Measurements from ENCODE around the gene DENND1B. TPM values are rescaled to one million over a fixed set of nuclear protein-coding genes. Genes with fewer than 3 reads are reported as not detected.
"Not testable (repeated sequence)": the region's sequence is repeated elsewhere in the genome, so short reads cannot be mapped to it uniquely, and the experiment has no call there.

Gene DENND1B
- total RNA-seq, 1 donor from 2014 or later, result 43.6 TPM

DNA sequence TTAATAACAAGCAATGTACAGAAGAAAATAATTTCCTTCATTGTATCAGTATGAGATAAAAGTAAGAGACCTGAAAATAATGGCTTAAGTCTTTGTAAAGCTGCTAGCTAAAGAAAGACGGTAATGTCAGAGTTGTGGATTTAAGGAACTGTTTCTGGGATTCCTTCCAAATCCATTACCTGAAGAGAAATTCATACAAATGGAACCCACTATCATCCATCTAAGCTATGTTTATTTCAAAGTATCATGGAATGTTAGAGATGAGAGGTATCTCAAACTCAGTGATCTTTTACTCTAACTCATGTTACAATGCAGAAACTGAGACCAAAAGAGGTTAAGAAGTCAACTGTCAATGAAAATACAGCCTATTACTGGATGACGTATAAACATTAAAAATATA lies 197.7 kb downstream of the DENND1B start:
- DNase-seq (ENCODE audit: low spot score in 2 of 2) (no peak), FAIRE-seq (no peak)

DNA sequence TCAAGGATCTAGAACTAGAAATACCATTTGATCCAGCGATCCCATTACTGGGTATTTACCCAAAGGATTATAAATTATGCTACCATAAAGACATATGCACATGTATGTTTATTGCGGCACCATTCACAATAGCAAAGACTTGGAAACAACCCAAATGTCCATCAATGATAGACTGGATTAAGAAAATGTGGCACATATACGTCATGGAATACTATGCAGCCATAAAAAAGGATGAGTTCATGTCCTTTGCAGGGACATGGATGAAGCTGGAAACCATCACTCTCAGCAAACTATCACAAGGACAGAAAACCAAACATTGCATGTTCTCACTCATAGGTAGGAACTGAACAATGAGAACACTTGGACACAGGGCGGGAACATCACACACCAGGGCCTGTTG lies 199.7 kb downstream of the DENND1B start:
- not testable (repeated sequence) for FAIRE-seq; DNase-seq (ENCODE audit: low spot score in 2 of 2)

DNA sequence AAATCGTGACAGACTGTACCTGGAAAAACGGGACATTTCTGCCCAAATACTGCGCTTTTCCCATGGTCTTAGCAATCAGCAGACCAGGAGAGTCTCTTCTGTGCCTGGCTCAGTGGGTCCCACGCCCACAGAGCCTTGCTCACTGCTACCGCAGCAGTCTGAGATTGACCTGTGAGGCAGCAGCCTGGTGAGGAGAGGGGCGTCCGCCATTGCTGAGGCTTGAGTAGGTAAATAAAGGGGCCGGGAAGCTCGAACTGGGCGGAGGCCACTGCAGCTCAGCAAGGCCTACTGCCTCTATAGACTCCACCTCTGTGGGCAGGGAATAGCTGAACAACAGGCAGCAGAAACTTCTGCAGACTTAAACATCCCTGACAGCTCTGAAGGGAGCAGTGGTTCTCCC lies 203.1 kb downstream of the DENND1B start:
- FAIRE-seq (no peak), DNase-seq (ENCODE audit: low spot score in 2 of 2) (no peak)

DNA sequence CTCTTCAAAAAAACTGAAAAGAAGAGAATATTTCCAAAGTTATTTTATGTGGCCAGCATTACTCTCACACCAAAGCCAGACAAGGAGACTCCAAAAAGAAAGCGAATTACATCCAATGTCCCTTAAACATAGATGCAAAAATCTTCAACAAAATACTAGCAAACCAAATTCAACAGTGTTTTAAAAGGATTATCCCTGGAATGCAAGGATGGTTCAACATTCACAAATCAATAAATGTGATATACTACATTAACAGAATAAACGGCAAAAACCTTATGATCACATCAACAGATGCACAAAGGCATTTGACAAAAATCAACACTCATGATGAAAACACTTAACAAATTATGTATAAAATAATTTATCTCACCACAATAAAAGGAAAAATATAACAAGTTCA lies 207.8 kb downstream of the DENND1B start:
- FAIRE-seq (no peak), DNase-seq (ENCODE audit: low spot score in 2 of 2) (no peak)

DNA sequence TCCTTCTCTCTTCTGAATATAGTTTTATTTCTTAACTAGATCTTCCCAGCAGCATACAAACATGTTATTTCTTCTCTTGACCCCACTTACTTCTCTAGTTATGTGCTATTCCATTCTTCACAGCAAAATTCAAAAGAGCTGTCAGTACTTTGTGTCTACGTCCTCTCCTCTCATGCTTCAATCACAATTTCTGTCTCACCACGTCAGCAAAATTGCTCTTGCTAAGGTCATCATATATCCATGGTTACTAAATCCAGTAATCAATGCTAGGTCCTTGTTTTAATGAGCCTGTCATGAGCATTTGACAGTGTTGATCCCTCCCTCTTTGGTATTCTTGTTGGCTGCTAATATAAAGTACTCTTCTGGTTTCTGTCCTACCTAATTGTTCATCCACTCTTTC lies 214.2 kb downstream of the DENND1B start:
- DNase-seq (ENCODE audit: low spot score in 2 of 2) (no peak), FAIRE-seq (no peak)

DNA sequence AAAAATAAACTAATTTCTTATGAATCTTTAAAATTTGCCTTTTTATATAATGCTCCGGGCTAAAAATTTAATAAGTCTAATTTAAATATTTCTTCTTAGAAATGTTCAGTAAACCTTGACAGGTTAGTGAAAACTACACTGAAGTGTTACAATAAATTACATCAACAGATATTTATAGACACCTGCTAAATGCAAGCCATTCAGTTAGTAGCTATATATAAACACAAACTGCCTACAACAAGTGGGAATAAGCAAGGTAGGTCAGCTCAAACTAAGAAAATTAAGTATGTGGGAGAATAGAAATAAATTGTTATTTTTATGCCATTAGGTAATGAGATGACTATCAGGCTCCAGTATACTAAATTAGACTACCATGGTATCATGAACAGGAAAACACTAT lies 215.6 kb downstream of the DENND1B start:
- DNase-seq (ENCODE audit: low spot score in 2 of 2), result no peak
- no peak for FAIRE-seq

DNA sequence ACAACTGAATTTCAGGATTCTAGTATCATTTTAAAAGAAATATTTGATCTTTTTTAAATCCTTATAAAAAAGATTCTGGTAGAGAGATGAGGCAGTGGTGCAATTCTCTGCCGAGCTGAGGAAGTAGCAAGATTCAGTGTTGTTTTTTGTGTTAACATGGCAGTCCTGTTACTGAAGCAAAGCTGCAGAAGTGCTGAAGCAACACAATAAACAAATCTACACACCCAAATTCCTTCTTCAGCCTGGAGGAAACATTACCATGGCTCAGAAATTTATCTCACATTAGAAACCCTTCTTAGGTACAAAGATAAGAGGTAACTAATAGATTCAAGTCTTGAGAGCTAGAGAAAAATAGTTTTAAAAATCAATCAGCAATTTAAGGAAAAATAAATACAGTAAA lies 216.0 kb downstream of the DENND1B start:
- FAIRE-seq, result no peak

DNA sequence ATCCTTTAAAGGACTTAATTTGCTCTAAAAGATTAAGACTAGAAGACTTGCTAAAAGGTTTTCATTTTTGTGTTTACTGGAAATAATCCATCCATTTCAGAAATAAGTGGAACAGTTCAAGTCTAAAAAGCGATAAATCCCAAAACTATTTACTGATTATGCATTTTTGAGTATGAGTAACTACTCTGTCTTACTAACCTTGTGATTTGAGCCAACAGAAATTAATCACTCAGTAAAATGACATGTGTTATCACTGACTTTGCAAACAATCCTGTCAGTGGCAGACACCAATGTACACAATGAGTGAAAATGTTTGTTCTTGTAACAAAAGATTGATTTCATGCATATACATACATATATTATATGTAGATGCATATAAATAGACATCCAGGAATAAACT lies 218.0 kb downstream of the DENND1B start:
- DNase-seq (ENCODE audit: low spot score in 2 of 2), result no peak
- FAIRE-seq, result no peak

More for the DNA sequence above, 216.0 kb downstream of the DENND1B start:
- no peak for DNase-seq (ENCODE audit: low spot score in 2 of 2)

DNA sequence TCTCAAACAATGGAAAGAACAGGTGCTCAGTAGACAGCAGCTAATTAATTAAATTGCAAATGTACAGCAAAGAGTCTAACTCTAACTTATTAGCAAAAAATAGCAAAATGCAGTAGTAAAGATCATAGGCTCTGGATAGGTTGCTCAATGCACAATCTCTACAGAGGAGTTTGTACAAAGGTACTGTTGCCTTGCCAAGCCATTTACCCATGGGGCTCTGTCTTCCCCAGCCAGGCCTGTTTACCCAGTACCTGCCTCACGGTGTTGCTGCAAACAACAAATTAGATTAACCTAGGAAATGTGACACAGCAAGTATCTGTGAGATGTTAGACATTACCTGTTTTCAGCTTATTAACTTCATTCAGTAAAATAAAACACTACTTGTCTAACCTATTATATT lies 222.0 kb downstream of the DENND1B start:
- FAIRE-seq (no peak), DNase-seq (ENCODE audit: low spot score in 2 of 2) (no peak)

DNA sequence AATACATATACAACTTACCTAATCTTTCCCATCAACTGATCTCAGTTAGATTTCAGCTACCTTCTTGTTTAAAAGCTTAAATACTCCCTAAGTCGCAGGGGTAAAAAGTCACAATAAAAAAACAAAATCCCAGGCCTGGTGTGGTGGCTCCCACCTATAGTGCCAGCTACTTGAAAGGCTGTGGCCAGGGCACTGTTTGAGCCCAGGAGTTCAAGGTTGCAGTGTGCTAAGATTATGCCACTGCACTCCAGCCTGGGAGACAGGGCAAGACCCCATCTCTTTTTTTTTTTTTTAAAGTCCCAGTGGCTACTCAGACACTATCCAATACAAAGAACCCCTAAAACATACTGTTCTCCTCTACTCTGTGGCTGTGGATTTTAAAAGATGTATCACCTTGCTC lies 228.3 kb downstream of the DENND1B start:
- no peak for DNase-seq (ENCODE audit: low spot score in 2 of 2)
- FAIRE-seq, result no peak

DNA sequence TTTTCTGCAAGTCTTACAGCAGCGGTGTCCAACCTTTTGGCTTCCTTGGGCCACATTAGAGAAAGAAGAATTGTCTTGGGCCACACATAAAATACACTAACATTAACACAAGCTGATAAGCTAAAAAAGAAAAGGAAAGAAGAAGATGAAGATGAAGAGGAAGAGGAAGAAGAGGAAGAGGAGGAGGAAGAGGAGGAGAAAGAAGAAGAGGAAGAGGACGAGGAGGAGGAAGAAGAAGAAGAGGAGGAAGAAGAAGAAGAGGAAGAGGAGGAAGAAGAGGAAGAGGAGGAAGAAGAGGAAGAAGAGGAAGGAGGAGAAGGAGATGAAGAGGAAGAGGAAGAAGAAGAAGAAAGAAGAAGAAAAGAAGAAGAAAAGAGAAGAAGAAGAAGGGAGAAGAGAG lies 230.7 kb downstream of the DENND1B start:
- DNase-seq (ENCODE audit: low spot score in 2 of 2) (no peak), FAIRE-seq (no peak)

DNA sequence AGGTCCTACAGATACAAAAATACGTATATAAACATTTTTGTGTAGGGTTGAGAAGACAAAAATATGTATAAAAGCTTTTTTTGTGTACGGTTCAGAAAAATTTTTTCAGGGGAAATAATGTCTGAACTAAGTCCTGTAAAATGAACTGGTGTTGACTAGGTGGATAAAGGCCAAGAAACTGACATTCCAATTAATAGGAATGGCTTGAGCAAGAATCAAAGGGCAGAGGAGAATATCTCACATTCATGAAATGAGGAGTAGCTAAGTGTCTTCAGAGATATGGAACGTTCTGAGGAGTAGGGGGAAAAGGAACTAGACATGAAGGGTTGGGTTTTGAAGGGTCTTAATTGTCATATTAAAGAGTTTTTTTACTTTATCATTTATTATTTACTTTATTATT lies 231.2 kb downstream of the DENND1B start:
- no peak for FAIRE-seq
- DNase-seq (ENCODE audit: low spot score in 2 of 2), result no peak

DNA sequence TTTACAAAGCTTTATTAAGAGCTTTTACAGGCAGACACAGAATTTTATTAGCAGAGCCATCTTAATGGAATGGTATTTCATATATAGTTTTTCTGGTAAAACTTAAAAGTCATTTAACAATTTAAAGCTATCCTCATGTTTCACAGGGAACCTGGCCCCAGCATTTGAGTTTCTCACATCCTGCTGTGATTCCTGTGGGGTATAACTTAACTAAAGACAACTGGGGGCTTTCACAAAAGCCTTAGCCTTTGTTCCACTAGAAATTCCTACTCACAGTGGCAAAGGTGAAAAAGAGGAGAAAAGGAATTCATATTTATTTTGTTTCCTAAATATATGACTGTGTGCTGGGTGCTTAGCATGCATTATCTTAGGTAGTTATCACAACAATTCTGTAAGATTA lies 233.9 kb downstream of the DENND1B start:
- DNase-seq (ENCODE audit: low spot score in 2 of 2) (no peak), FAIRE-seq (no peak)

DNA sequence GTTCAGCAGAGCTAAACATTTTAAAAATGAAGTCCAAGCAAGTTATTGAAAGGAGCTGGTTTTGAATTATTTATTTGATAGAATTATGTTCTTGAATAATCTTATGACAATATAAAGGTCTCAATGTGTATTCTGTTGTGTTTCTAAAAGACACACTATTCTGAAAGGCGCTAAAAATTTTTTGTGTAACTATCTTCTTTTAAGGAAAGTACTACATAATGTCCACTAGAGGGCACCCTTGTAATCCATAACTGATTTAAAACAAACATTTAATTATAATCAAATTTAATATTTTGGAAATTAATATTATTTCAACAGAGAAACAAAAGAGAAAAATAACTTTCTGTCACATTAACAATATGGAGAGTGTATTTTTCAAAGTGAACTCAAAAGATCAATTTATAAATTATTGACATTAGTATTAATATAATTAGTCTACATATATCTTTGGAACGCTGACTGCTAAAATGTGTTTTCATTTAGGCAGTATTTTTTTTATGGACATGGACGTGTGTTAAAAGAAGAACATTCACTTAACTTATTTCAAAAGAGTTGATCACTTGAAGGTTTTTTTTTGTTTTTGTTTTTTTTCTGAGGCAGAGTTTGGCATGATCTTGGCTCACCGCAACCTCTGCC lies 248.4 kb downstream of the DENND1B start:
- FAIRE-seq, result peak; percentile 98
- no peak for DNase-seq (ENCODE audit: low spot score in 2 of 2)

DNA sequence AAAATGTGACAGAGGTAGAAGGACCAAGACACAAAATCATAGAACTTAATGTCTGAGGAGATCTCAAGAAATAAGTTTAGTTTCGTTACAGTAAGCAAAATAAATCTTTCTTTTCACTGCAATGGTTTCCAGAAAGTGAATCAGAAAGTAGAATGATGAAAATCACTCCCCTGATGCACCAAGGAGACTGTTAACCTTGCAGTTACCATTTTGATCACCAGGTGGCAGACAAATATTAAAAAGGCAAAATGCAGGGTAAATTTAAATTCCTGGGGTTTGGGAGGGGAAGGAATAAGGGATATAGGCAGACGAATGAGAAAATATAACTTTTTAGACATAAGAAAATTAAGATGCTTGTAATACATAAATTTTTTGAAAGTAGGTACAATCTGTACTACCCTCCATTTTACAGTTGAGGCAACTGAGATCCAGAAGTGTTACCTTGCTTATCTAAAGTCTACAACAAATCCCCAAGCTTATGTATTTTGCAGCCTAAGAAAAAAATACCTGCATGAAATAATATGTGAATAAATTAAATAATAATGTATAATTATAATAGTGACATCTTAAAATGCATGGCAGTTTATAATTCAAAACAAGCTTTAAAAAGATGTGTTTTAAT lies 254.1 kb downstream of the DENND1B start:
- peak; percentile 43 for FAIRE-seq
- DNase-seq (ENCODE audit: low spot score in 2 of 2), result no peak

DNA sequence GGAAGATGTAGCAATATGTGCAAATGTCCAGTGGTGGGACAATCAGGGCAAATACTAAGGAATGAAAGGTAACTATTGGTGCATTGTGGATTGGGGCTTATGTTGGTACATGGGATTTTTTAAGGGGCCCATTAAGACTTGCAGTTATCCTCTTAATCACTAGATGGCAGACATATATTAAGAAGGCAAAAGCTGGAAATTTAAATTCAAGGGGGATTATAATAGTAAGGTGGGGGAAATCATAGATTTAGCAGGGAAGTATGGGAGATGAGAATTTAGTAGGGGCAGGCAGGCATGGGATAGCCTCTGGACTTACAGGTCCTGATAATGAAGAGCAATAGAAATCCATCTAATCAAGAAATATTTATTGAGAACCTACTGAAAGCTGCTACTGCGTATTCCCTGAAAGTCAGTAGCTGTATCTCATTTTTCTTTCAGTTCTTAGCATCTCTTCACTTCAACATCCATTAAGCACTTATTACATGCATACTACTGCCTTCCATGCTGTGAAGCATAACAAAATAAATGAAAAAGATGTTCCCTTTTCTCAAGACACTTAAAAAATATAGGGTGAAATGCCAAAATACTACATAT lies 255.4 kb downstream of the DENND1B start:
- DNase-seq (ENCODE audit: low spot score in 2 of 2), result no peak
- no peak for FAIRE-seq

DNA sequence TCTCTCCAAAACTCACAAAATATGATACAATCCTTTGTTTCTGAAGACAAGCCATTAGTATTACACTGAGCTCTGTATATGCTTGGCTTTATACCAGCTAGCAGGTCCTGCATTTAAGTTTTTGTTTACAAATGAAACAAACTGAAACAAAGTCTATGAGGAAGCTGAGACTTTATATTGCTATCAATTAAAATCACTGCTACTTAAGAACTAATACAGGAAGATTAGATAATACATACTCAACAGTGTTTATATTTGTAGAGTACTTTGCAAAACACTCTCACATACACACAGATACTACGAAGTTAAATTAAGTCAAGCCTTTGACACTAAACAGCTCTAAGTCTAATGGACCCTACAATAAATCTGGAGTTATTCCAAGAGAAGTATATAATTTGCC lies 259.9 kb downstream of the DENND1B start:
- no peak for DNase-seq (ENCODE audit: low spot score in 2 of 2)
- FAIRE-seq, result no peak

DNA sequence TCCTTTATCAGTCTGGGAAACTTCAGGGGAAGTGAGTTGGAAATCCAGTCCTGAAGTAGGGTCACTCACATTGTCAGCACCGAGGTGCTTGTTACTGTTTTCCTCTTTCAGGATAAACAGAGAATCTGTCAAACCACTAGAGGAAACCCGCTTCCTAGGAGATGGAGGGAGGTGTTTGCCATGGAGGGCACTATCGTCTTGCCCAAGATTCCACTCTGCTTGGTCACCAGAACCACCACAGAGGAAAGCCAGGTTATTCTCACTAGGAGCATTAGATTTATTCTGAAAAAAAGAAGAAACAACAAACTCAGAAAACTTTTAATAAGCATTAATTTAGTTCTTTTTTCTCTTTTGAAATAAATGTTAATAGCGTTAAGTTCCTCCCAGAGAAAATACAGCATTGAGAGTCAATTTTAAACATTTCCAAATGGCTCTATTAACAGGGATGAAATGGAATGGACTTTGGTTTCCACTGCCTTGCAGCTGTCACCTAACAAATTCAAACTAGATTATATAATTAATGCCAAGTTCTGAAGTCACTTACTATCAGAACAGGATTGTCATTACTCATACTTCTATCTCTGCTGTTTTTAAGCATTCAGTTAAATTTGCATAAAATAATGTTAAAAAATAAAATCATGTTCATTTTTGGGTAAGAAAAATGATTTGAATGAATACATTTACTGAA lies 264.4 kb downstream of the DENND1B start:
- FAIRE-seq, result no peak
- no peak for DNase-seq (ENCODE audit: low spot score in 2 of 2)

DNA sequence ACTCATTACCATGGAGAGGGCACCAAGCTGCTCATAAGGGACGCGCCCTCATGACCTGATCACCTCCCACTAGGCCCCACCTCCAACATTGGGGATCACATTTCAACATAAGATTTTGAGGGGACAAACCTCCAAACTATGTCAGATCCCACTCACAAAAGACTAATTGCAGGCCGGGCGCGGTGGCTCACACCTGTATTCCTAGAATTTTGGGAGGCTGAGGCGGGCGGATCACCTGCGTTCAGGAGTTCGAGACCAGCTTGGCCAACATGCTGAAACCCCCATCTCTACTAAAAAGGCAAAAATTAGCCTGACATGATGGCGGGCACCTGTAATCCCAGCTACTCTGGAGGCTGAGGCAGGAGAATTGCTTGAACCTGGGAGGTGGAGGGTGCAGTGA lies 278.6 kb downstream of the DENND1B start:
- FAIRE-seq (no peak), DNase-seq (ENCODE audit: low spot score in 2 of 2) (no peak)

DNA sequence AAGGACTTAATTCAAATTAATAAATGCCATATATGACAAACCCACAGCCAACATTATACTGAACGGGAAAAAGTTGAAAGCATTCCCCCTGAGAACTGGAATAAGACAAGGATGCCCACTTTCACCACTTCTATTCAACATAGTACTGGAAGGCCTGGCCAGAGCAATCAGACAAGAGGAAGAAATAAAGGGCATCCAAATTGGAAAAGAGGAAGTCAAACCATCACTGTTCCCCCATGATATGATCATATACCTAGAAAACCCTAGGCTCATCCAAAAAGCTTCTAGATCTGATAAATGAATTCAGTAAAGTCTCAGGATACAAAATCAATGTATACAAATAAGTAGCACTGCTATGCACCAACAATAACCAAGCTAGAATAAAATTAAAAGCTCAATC lies 283.8 kb downstream of the DENND1B start:
- not testable (repeated sequence) for FAIRE-seq; DNase-seq (ENCODE audit: low spot score in 2 of 2)

DNA sequence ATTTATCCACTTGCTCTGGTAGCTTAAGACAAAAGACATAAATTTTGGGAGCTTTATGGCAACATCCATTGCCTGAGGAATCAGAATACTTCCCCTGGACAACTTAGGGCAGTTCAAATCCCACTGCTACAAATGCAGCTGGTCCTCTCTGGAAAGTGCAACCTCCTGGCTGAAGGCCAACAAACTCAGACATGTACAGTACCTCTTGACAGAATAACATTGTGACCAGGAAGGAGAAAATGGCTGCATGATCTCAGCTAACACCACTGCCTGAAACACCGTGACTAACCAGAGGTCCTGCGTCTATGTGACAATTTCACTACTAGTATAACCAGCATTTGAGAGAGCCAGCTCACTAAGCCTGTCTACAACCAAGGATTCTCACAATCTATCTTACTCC lies 288.3 kb downstream of the DENND1B start:
- FAIRE-seq (no peak), DNase-seq (ENCODE audit: low spot score in 2 of 2) (no peak)

DNA sequence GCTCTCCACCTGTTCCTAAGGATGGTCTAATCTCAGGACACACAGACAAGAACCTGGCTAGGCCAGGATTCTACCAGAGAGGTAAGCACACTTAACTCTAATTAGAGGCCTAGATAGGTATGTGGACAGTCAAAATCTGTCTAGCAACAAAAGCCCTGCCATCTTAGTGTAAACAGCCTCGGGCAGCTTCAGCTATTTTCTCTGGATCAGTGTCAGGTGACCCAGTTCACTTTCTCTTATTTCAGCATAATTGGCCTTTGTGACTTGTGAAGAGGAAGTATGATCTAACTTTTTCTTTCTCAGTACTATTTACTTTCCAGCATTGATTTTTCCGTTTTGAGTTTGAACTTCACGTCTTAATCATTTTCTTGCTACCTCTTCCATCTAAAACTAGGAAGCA lies 289.5 kb downstream of the DENND1B start:
- no peak for DNase-seq (ENCODE audit: low spot score in 2 of 2)
- no peak for FAIRE-seq
